Superior temporal gyrus (tissue), 1 donor: ENCODE data around the gene SIRT5.

Experiments used
- DNase-seq: peaks from one replicate; pipeline ENCODE4 v3.0.0-alpha.2; 2016; ENCODE audit errors: extremely low spot score

Gene SIRT5

GRCh38 chr6:13586603-13587542 lies 12.5 kb downstream of the SIRT5 start:
- DNase-seq: no peak

- no peak for DNase-seq
These were observed 15.4 kb downstream of the SIRT5 start for GRCh38 chr6:13589801-13590200.

GRCh38 chr6:13590574-13591153 lies 16.3 kb downstream of the SIRT5 start:
- no peak for DNase-seq

GRCh38 chr6:13591205-13591921 lies 17.0 kb downstream of the SIRT5 start:
- DNase-seq: no peak

- DNase-seq: no peak
These were observed 18.7 kb downstream of the SIRT5 start for GRCh38 chr6:13593103-13593502.

GRCh38 chr6:13593720-13594119 lies 19.3 kb downstream of the SIRT5 start:
- no peak for DNase-seq

- no peak for DNase-seq
These were observed 22.7 kb downstream of the SIRT5 start for GRCh38 chr6:13597073-13597472.

GRCh38 chr6:13600036-13600435 lies 25.6 kb downstream of the SIRT5 start:
- DNase-seq: no peak

GRCh38 chr6:13604135-13604534 lies 29.7 kb downstream of the SIRT5 start:
- no peak for DNase-seq

GRCh38 chr6:13604546-13605416 lies 30.4 kb downstream of the SIRT5 start:
- DNase-seq: no peak

- no peak for DNase-seq
These were observed 31.2 kb downstream of the SIRT5 start for GRCh38 chr6:13605634-13606033.

GRCh38 chr6:13611715-13612114 lies 37.3 kb downstream of the SIRT5 start:
- no peak for DNase-seq

GRCh38 chr6:13613029-13613594 lies 38.7 kb downstream of the SIRT5 start:
- DNase-seq: no peak

GRCh38 chr6:13614126-13614925 lies 39.9 kb downstream of the SIRT5 start:
- no peak for DNase-seq

- peak; percentile 99 for DNase-seq
These were observed 40.8 kb downstream of the SIRT5 start, which contains the start of gene NOL7 for GRCh38 chr6:13614926-13615791. TSS of gene NOL7 (plus strand) at chr6:13615335. CDS start at chr6:13615359, 24 bp downstream.

- peak; percentile 55 for DNase-seq
These were observed 41.4 kb downstream of the SIRT5 start for GRCh38 chr6:13615792-13616120.

GRCh38 chr6:13617066-13617465 lies 42.7 kb downstream of the SIRT5 start:
- no peak for DNase-seq

GRCh38 chr6:13624871-13625288 lies 50.5 kb downstream of the SIRT5 start:
- DNase-seq: no peak

- no peak for DNase-seq
These were observed 55.2 kb downstream of the SIRT5 start for GRCh38 chr6:13629459-13630116.
